HUES48 (cell line): ENCODE data around the gene DONSON.

Source experiments
- H3K27ac ChIP-seq: one replicate; pipeline ENCODE4 v1.7.0; 2013; ENCODE audit warnings: low read depth, low read length, inconsistent platforms
- H3K27me3 ChIP-seq: 2 replicates; pipeline ENCODE4 v1.6.1; 2013; ENCODE audit warnings: mild to moderate bottlenecking, low read length; ENCODE audit not compliant: control insufficient read depth, insufficient read depth
- H3K36me3 ChIP-seq: 2 replicates; pipeline ENCODE4 v1.6.1; 2013; ENCODE audit warnings: low read length; ENCODE audit not compliant: control insufficient read depth, insufficient read depth
- H3K4me1 ChIP-seq: 2 replicates; pipeline ENCODE4 v1.6.1; 2013; ENCODE audit warnings: mild to moderate bottlenecking, low read length; ENCODE audit not compliant: control insufficient read depth, insufficient read depth
- H3K4me3 ChIP-seq: 2 replicates; pipeline ENCODE4 v1.5.1; 2013; ENCODE audit warnings: mild to moderate bottlenecking, low read depth, low read length
- H3K9ac ChIP-seq: 2 replicates; pipeline ENCODE4 v1.6.1; 2013; ENCODE audit warnings: mild to moderate bottlenecking, low read depth, low read length, moderate library complexity
- H3K9me3 ChIP-seq: 2 replicates; pipeline ENCODE4 v1.6.1; 2013; ENCODE audit warnings: low read length; ENCODE audit not compliant: control insufficient read depth, insufficient read depth

The DONSON gene

GRCh38 chr21:33562389-33562788, 26.1 kb downstream of the DONSON start:
- Histone ChIP-seq H3K27me3 (no peaks in the 10 kb centered on the region), H3K4me1 (no peaks in the 10 kb centered on the region), H3K9me3 (no peaks in the 10 kb centered on the region), H3K9ac (no peak overlapping the region), H3K27ac (no peak overlapping the region), H3K4me3 (no peak overlapping the region), H3K36me3 (peaks cover 100% of the 10 kb centered on the region)

DNA sequence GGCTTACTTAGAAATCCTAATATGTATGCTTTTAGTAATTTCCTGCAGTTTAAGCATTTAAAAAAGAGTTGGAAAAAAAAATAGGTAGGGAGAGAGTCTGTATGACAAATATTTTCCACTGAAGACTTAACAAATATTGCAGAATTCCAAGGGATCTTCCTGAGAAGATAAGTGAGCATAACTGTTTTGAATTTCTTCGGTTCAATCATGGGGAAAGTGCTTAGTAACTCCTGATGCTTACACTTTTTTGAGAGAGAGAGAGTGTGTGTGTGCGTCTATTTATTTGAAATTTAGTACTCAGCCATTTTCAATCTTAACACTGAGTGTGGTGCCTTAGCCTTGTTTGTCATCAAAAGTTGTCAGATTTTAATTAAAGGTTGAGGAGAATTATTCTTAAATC, 27.1 kb downstream of the DONSON start:
- Histone ChIP-seq H3K27me3 (no peaks in the 10 kb centered on the region), H3K36me3 (peaks cover 99% of the 10 kb centered on the region), H3K9me3 (no peaks in the 10 kb centered on the region), H3K4me1 (no peaks in the 10 kb centered on the region), H3K4me3 (no peak overlapping the region), H3K27ac (no peak overlapping the region), H3K9ac (no peak overlapping the region)

- H3K9ac ChIP-seq, result no peak overlapping the region
- H3K9me3 ChIP-seq, result no peaks in the 10 kb centered on the region
- no peak overlapping the region for H3K27ac ChIP-seq
- no peaks in the 10 kb centered on the region for H3K4me1 ChIP-seq
- H3K27me3 ChIP-seq, result no peaks in the 10 kb centered on the region
- peaks cover 98% of the 10 kb centered on the region for H3K36me3 ChIP-seq
- H3K4me3 ChIP-seq, result no peak overlapping the region
These were observed 27.5 kb downstream of the DONSON start for GRCh38 chr21:33560965-33561364.

GRCh38 chr21:33559813-33560212, 28.7 kb downstream of the DONSON start:
- Histone ChIP-seq H3K36me3 (peaks cover 97% of the 10 kb centered on the region), H3K9ac (no peak overlapping the region), H3K27me3 (no peaks in the 10 kb centered on the region), H3K4me1 (no peaks in the 10 kb centered on the region), H3K4me3 (no peak overlapping the region), H3K9me3 (no peaks in the 10 kb centered on the region), H3K27ac (no peak overlapping the region)

DNA sequence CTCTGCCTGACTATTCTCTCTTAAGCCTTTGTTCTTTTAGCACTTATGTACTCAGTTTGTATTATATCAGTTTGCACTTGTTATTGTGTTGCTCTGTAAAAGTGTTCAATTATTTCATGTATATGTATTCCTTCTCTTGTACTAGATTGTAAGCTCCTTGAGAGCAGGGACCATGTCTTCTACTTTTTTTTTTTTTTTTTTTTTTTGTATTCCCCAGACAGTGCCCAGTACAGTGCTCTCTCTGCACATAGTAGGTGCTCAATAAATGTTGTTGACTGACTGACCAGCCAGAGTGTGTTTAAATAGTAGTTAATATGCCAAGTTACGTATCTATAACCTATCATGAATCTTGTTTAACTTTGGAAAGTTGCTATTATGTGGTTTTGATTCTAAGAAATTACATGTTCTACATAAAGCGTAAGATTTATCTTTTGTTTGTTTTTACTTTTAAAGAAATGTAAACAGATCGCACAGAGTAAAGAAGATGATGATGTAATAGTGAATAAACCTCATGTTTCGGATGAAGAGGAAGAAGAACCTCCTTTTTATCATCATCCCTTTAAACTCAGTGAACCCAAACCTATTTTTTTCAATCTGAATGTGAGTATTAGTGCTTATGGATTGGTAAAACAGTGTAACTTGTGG, 29.6 kb downstream of the DONSON start:
- H3K36me3 ChIP-seq, result peaks cover 97% of the 10 kb centered on the region
- no peaks in the 10 kb centered on the region for H3K9me3 ChIP-seq
- H3K9ac ChIP-seq, result no peak overlapping the region
- H3K4me3 ChIP-seq, result no peak overlapping the region
- no peak overlapping the region for H3K27ac ChIP-seq
- no peaks in the 10 kb centered on the region for H3K27me3 ChIP-seq
- H3K4me1 ChIP-seq, result no peaks in the 10 kb centered on the region

- H3K36me3 ChIP-seq, result peaks cover 97% of the 10 kb centered on the region
- no peak overlapping the region for H3K9ac ChIP-seq
- H3K9me3 ChIP-seq, result no peaks in the 10 kb centered on the region
- H3K27me3 ChIP-seq, result no peaks in the 10 kb centered on the region
- H3K27ac ChIP-seq, result no peak overlapping the region
- no peak overlapping the region for H3K4me3 ChIP-seq
- H3K4me1 ChIP-seq, result no peaks in the 10 kb centered on the region
These were observed 31.0 kb downstream of the DONSON start for GRCh38 chr21:33557447-33557846.

GRCh38 chr21:33554982-33555344, 33.5 kb downstream of the DONSON start:
- no peaks in the 10 kb centered on the region for H3K27me3 ChIP-seq
- H3K4me1 ChIP-seq, result no peaks in the 10 kb centered on the region
- peaks cover 97% of the 10 kb centered on the region for H3K36me3 ChIP-seq
- no peak overlapping the region for H3K4me3 ChIP-seq
- no peak overlapping the region for H3K27ac ChIP-seq
- no peaks in the 10 kb centered on the region for H3K9me3 ChIP-seq
- no peak overlapping the region for H3K9ac ChIP-seq

GRCh38 chr21:33554236-33554981, 34.1 kb downstream of the DONSON start:
- Histone ChIP-seq H3K27ac (no peak overlapping the region), H3K4me3 (no peak overlapping the region)

GRCh38 chr21:33552999-33553598, 35.4 kb downstream of the DONSON start:
- Histone ChIP-seq H3K9ac (no peak overlapping the region), H3K27me3 (no peaks in the 10 kb centered on the region), H3K4me1 (no peaks in the 10 kb centered on the region), H3K9me3 (no peaks in the 10 kb centered on the region), H3K36me3 (peaks cover 97% of the 10 kb centered on the region), H3K4me3 (no peak overlapping the region), H3K27ac (no peak overlapping the region)

More at GRCh38 chr21:33554236-33554981, 34.1 kb downstream of the DONSON start:
- no peaks in the 10 kb centered on the region for H3K9me3 ChIP-seq
- no peak overlapping the region for H3K9ac ChIP-seq
- no peaks in the 10 kb centered on the region for H3K27me3 ChIP-seq
- peaks cover 97% of the 10 kb centered on the region for H3K36me3 ChIP-seq
- H3K4me1 ChIP-seq, result no peaks in the 10 kb centered on the region

- Histone ChIP-seq H3K9me3 (no peaks in the 10 kb centered on the region), H3K9ac (no peak overlapping the region), H3K27ac (no peak overlapping the region), H3K4me3 (no peak overlapping the region), H3K36me3 (peaks cover 95% of the 10 kb centered on the region), H3K4me1 (no peaks in the 10 kb centered on the region), H3K27me3 (no peaks in the 10 kb centered on the region)
These were observed 36.1 kb downstream of the DONSON start for GRCh38 chr21:33552093-33552998.
